ENCODE measurements around the gene VPREB1.
"Not testable (repeated sequence)": the region's sequence is repeated elsewhere in the genome, so short reads cannot be mapped to it uniquely, and the experiment has no call there.

The VPREB1 gene

GRCh38 chr22:22216450-22216959 is 28.1 kb upstream of the VPREB1 start:
- Histone ChIP-seq H3K4me1 (ENCODE audit: control insufficient read depth, low read depth, low read length) (no peaks in the 10 kb centered on the region), H4K5ac (ENCODE audit: low read length) (no peak overlapping the region), H3K9ac (ENCODE audit: low read length) (no peak overlapping the region), H3K23ac (ENCODE audit: low read length) (no peak overlapping the region), H3K79me1 (ENCODE audit: low read length) (no peaks in the 10 kb centered on the region), H3K27me3 (ENCODE audit: insufficient read depth, low read length, poor library complexity) (peaks cover 18% of the 10 kb centered on the region), H2AK5ac (ENCODE audit: low read length) (no peak overlapping the region), H3K36me3 (ENCODE audit: control insufficient read depth, insufficient read depth, low read length) (no peaks in the 10 kb centered on the region), H3K18ac (ENCODE audit: low read length) (no peak overlapping the region), H3K79me2 (ENCODE audit: control insufficient read depth, insufficient read depth, low read length) (no peaks in the 10 kb centered on the region), H3K27ac (ENCODE audit: low read depth, low read length) (no peak overlapping the region), H3K4me2 (ENCODE audit: low read length) (no peak overlapping the region), H4K8ac (ENCODE audit: low read depth, low read length) (no peak overlapping the region), H2BK5ac (ENCODE audit: low read length) (no peak overlapping the region), H2BK15ac (replicated peaks; ENCODE audit: low read depth) (no peak overlapping the region), H3K4me3 (ENCODE audit: low read length) (no peak overlapping the region), H3K56ac (ENCODE audit: low read length) (no peak overlapping the region), H2BK120ac (ENCODE audit: low read depth, low read length) (no peak overlapping the region), H3K4ac (ENCODE audit: low read depth, low read length) (no peak overlapping the region)
- WGBS (ENCODE audit: extremely low coverage, insufficient coverage, low lambda C conversion rate) = no CpG with 5 or more reads among the region's 4 CpGs
- DNase-seq = no peak

GRCh38 chr22:22218302-22218701 is 26.3 kb upstream of the VPREB1 start:
- Histone ChIP-seq H3K27me3 (ENCODE audit: insufficient read depth, low read length, poor library complexity) (peaks cover 16% of the 10 kb centered on the region), H4K5ac (ENCODE audit: low read length) (no peak overlapping the region), H3K4ac (ENCODE audit: low read depth, low read length) (no peak overlapping the region), H3K36me3 (ENCODE audit: control insufficient read depth, insufficient read depth, low read length) (no peaks in the 10 kb centered on the region), H3K4me3 (ENCODE audit: low read length) (no peak overlapping the region), H2AK5ac (ENCODE audit: low read length) (no peak overlapping the region), H3K9ac (ENCODE audit: low read length) (no peak overlapping the region), H2BK15ac (replicated peaks; ENCODE audit: low read depth) (no peak overlapping the region), H2BK5ac (ENCODE audit: low read length) (no peak overlapping the region), H4K8ac (ENCODE audit: low read depth, low read length) (no peak overlapping the region), H3K4me1 (ENCODE audit: control insufficient read depth, low read depth, low read length) (no peaks in the 10 kb centered on the region), H3K18ac (ENCODE audit: low read length) (no peak overlapping the region), H3K27ac (ENCODE audit: low read depth, low read length) (no peak overlapping the region), H3K4me2 (ENCODE audit: low read length) (no peak overlapping the region), H3K56ac (ENCODE audit: low read length) (no peak overlapping the region), H2BK120ac (ENCODE audit: low read depth, low read length) (no peak overlapping the region), H3K79me1 (ENCODE audit: low read length) (no peaks in the 10 kb centered on the region), H3K79me2 (ENCODE audit: control insufficient read depth, insufficient read depth, low read length) (no peaks in the 10 kb centered on the region), H3K23ac (ENCODE audit: low read length) (no peak overlapping the region)
- DNase-seq = no peak
- no CpG with 5 or more reads among the region's 4 CpGs for WGBS (ENCODE audit: extremely low coverage, insufficient coverage, low lambda C conversion rate)

GRCh38 chr22:22219140-22219996 is 25.2 kb upstream of the VPREB1 start:
- Histone ChIP-seq H3K56ac (ENCODE audit: low read length) (no peak overlapping the region), H3K4me3 (ENCODE audit: low read length) (no peak overlapping the region), H4K5ac (ENCODE audit: low read length) (no peak overlapping the region), H3K79me2 (ENCODE audit: control insufficient read depth, insufficient read depth, low read length) (no peaks in the 10 kb centered on the region), H3K23ac (ENCODE audit: low read length) (no peak overlapping the region), H3K4ac (ENCODE audit: low read depth, low read length) (no peak overlapping the region), H3K27me3 (ENCODE audit: insufficient read depth, low read length, poor library complexity) (peaks cover 14% of the 10 kb centered on the region), H2AK5ac (ENCODE audit: low read length) (no peak overlapping the region), H3K36me3 (ENCODE audit: control insufficient read depth, insufficient read depth, low read length) (no peaks in the 10 kb centered on the region), H3K9ac (ENCODE audit: low read length) (no peak overlapping the region), H4K8ac (ENCODE audit: low read depth, low read length) (no peak overlapping the region), H2BK120ac (ENCODE audit: low read depth, low read length) (no peak overlapping the region), H3K4me2 (ENCODE audit: low read length) (no peak overlapping the region), H3K18ac (ENCODE audit: low read length) (no peak overlapping the region), H3K4me1 (ENCODE audit: control insufficient read depth, low read depth, low read length) (no peaks in the 10 kb centered on the region), H3K79me1 (ENCODE audit: low read length) (no peaks in the 10 kb centered on the region), H2BK15ac (replicated peaks; ENCODE audit: low read depth) (no peak overlapping the region), H2BK5ac (ENCODE audit: low read length) (no peak overlapping the region), H3K27ac (ENCODE audit: low read depth, low read length) (no peak overlapping the region)
- WGBS (ENCODE audit: extremely low coverage, insufficient coverage, low lambda C conversion rate) = no CpG with 5 or more reads among the region's 6 CpGs
- no peak for DNase-seq

GRCh38 chr22:22221043-22221442 is 23.5 kb upstream of the VPREB1 start:
- H3K4me2 ChIP-seq (ENCODE audit: low read length); H4K5ac ChIP-seq (ENCODE audit: low read length); H3K4me3 ChIP-seq (ENCODE audit: low read length); H2AK5ac ChIP-seq (ENCODE audit: low read length); H3K56ac ChIP-seq (ENCODE audit: low read length); H3K4ac ChIP-seq (ENCODE audit: low read depth, low read length); H4K8ac ChIP-seq (ENCODE audit: low read depth, low read length); H3K9ac ChIP-seq (ENCODE audit: low read length); H3K36me3 ChIP-seq (ENCODE audit: control insufficient read depth, insufficient read depth, low read length); H3K27ac ChIP-seq (ENCODE audit: low read depth, low read length); H2BK120ac ChIP-seq (ENCODE audit: low read depth, low read length); H3K79me1 ChIP-seq (ENCODE audit: low read length); H3K79me2 ChIP-seq (ENCODE audit: control insufficient read depth, insufficient read depth, low read length); H3K23ac ChIP-seq (ENCODE audit: low read length); H2BK15ac ChIP-seq (replicated peaks; ENCODE audit: low read depth); H3K18ac ChIP-seq (ENCODE audit: low read length); DNase-seq; H2BK5ac ChIP-seq (ENCODE audit: low read length); H3K4me1 ChIP-seq (ENCODE audit: control insufficient read depth, low read depth, low read length): not testable (repeated sequence)
- peaks cover 15% of the 10 kb centered on the region for H3K27me3 ChIP-seq (ENCODE audit: insufficient read depth, low read length, poor library complexity)
- no CpG with 5 or more reads among the region's 7 CpGs for WGBS (ENCODE audit: extremely low coverage, insufficient coverage, low lambda C conversion rate)

GRCh38 chr22:22226448-22227187 is 18.0 kb upstream of the VPREB1 start:
- Histone ChIP-seq H3K56ac (ENCODE audit: low read length) (no peak overlapping the region), H3K4ac (ENCODE audit: low read depth, low read length) (no peak overlapping the region), H3K4me3 (ENCODE audit: low read length) (no peak overlapping the region), H2BK15ac (replicated peaks; ENCODE audit: low read depth) (no peak overlapping the region), H3K4me1 (ENCODE audit: control insufficient read depth, low read depth, low read length) (no peaks in the 10 kb centered on the region), H4K8ac (ENCODE audit: low read depth, low read length) (no peak overlapping the region), H2AK5ac (ENCODE audit: low read length) (no peak overlapping the region), H3K9ac (ENCODE audit: low read length) (no peak overlapping the region), H3K27me3 (ENCODE audit: insufficient read depth, low read length, poor library complexity) (peaks cover 18% of the 10 kb centered on the region), H3K36me3 (ENCODE audit: control insufficient read depth, insufficient read depth, low read length) (no peaks in the 10 kb centered on the region), H4K5ac (ENCODE audit: low read length) (no peak overlapping the region), H2BK120ac (ENCODE audit: low read depth, low read length) (no peak overlapping the region), H3K27ac (ENCODE audit: low read depth, low read length) (no peak overlapping the region), H2BK5ac (ENCODE audit: low read length) (no peak overlapping the region), H3K18ac (ENCODE audit: low read length) (no peak overlapping the region), H3K23ac (ENCODE audit: low read length) (no peak overlapping the region), H3K79me2 (ENCODE audit: control insufficient read depth, insufficient read depth, low read length) (no peaks in the 10 kb centered on the region), H3K79me1 (ENCODE audit: low read length) (no peaks in the 10 kb centered on the region), H3K4me2 (ENCODE audit: low read length) (no peak overlapping the region)
- WGBS (ENCODE audit: extremely low coverage, insufficient coverage, low lambda C conversion rate) = no CpG with 5 or more reads among the region's 6 CpGs
- no peak for DNase-seq
